Ramos (cell line): ENCODE results near the gene HMCN2.
"Not testable (repeated sequence)": the region's sequence is repeated elsewhere in the genome, so short reads cannot be mapped to it uniquely, and the experiment has no call there.

ENCODE experiments used
- in situ Hi-C: fragments of 300-500 bp; cut with MboI; formaldehyde crosslinking; loops from one replicate; pipeline ENCODE4 v1.14.3; 2022; ENCODE audit warnings: low sequenced_read_pairs; ENCODE audit not compliant: unreplicated experiment

The HMCN2 gene

DNA sequence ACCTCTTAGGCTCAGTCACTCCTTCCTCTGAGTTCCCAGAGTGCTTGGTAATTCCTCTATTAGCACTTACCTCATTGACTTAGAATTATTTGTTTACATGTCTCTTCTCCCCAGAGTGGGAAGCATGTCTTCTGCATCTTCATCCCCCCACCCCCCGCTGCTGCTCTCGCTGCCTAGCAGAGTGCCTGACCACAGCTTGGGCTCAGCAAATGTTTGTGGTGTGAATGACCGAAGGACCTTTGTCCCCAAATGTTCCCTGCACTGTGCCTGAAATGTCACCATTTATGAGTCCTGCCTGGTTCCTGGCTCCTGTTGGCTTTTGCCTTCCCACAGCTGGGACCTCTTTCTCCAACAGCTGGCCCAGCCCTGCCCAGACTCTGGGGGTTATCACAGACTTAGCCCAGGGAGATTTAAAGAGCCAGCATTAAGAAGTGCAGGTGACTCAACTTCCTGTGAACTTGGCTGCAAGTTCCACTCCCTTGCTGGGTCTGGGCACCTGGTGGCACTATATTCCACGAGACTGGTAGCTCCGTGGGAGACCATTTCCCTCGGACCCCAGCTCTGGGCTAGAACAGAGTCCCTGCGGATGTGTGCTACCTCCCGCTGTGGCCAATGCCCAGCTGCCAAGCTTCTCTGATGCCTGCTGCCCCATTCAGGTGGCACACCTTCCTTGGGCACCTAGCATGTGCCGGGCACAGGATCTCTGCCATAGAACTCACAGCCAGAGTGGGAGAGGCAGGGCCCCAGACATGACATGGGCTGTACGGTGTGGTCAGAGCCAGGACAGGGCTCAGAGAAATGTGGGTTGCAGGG is 1.8 kb upstream of the HMCN2 start:
- in situ Hi-C loops, result no loop called here

DNA sequence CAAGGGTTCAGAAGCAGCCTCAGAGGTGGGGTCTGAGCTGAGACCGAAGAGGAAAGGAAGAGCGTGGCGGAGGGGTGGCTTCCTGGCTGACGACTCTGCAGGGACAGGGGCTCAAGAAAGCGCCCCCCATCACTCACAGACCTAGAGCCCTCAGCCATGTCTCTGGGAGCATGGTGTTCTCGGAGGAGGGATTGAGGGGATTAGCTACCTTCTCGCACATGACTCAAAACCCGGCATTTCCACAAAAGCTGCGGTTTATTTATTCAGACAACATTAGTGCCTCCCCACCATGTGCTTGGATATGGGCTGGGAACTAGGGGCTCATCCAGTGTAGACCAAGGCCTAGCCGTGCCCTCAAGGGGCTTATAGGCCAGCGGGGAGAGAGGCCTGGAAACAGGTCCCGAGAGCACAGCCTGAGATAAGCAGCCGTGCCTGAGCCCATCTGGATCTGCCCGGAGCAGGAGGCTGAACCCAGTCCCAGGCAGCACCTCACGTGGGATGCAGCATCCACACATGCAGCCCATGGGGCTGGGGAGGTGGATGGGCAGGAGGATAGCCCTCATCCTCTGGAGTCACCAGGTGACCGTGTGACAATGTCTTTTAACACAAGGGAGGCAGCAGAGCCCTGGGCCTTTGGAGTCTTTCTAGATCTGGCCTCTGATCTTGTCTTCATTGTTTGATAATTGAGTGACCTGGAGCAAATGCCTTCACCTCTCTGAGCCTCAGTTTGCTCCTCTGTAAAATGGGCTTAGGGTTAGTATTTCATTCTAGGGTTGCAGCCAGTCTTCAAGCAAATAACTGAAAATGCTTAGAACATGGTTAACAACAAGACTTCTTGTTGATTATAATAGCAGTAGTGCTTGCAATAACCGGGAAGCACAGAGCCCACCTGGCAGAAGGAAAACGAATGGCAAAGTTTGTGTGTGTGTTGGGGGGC is 878 bp upstream of the HMCN2 start:
- in situ Hi-C loops, result no loop called here

DNA sequence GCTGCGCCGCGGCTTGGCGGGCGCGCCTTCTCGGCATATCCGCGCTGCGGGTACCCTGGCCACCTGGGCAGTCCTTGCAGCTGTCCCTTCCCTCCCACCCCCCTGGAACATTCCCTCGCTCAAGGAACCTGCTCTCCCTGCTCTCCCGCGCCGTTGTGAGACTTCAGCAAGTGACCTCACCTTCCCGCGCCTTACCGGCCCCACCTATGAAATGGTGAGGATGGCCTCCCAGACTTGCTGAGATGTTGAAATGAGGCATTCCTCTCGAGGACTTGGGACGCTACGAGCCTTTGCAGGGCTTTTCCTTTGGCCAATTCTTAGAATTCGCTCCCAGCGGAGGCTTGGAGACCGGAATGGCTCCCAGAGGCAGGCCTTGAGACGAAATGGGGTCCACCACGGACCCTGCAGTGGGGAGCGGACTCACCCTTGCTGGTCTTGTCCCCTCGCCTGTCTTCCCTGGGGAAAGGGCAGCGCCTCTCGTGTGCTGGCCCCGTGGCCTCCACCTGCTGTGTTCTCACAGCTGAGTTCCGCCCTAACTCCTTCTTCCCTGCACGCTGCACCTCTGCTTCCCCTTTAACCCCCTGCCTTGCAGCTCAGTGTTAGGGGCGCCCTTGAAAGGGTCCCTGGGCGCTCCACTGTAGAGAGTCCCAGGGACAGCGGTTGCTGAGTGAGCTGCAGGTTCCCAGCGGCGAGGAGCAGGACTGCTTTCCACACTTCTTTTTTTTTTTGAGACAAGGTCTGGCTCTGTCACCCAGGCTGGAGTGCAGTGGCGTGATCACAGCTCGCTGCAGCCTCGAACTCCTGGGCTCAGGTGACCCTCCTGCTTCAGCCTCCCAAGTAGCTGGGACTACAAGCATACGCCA is 907 bp downstream of the HMCN2 start:
- in situ Hi-C loops, result no loop called here

DNA sequence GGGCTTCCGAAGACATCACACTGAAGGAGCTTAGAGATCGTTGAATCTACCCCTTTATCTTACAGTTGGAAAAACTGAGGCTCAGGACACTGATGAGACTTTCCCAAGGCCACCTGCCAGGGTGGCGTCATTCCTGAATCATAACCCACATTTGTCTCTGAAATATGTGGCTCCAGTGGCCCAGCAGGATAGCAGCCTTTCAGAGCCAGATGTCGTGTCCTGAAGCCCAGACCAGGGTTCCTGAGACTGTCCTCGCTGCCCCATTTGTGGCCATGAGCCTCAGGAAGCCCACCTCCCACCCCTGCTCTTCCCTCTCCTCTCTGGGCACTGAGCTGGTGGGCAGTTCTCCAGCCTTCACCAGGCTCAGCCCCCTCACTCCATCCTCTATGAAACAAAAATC is 2.4 kb downstream of the HMCN2 start:
- in situ Hi-C loops, result no loop called here

DNA sequence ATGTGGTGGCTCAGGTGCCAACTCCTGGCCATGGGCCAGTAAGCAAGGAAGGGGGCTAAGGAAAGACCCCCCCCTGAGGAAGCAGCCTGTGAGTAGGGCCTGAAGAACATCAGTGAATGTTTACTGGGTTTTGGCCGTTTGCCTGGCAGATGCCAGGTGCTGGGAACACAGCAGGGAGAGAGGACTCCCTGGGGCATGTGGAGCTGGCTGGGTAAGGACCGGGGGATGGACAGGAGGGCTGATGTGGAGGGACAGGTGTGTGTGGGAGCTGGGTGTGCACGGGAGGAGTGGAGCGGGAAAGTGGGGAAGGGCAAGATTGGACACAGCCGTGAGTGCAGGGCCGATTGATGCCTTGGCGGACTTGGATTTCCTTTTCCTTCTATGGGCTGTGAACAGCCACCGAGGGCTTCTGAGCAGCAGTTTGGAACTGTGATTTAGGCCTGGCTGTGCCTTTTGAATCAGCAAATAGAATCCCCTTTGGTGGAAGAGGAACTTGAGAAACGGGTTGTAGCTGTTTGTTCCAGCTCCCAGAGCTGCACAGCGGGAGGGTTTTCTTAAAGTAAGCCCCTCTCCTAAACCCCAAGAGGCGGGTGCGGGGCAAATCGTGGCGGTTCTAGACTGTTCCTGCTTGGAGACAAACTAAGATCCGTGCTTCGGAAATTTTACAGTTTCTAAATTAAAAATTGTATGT is 3.1 kb downstream of the HMCN2 start:
- in situ Hi-C loops, result no loop called here

DNA sequence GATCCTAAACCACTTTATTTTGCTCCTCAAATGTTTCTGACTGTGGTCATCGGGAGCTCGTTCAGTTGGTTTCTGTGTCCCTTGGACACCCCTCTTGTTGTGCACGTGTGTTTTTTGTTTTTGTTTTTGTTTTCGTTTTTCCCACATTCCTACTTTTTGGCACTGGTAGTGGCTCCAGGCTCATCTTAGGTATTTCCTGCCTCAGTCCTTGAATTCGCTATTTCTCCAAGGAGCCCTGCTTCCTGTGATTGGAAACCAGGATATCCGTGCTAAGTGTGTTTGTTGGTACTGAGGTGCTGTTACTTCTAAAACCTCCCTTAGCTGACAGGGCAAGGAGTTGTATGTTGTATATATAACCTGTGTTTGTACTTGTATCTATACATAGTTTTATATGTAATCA is 5.9 kb downstream of the HMCN2 start:
- in situ Hi-C loops, result no loop called here

DNA sequence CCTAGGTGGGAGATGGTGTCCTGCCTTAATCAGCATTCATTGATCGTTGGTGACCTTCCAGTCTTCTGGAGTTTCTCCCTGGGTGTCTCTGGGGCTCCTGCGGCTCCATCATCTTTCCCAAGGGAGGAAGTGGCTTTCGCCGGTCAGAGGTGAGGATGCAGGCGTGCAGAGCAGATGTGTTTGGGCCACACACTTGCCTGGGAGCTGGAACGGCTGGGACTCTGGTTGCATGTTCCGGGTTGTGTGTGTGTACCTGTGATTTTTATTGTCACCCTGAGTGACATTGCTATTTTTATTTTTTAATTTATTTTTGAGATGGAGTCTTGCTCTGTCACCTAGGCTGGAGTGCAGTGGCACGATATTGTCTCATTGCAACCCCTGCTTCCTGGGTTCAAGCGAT is 9.6 kb downstream of the HMCN2 start:
- in situ Hi-C loops, result no loop called here

DNA sequence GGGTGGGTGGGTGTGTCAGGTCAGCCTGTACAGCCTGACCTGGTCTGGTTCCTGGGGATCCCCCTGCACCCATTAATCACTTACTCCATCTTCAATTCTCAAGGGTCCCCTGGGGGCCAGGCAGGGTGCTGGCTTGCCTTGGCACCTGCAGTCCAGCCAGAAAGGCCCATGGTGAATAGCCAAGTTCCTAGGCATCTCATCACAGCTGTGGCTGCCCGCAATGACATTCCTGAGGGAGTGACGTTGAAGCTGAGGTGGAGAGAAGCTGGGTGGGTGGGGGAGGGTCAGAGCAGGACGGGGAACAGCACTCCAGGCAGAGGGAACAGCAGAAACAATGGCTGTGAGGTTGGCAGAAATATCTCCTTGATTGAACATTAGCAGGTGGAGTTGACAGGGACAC is 10.6 kb downstream of the HMCN2 start:
- in situ Hi-C loops, result no loop called here

DNA sequence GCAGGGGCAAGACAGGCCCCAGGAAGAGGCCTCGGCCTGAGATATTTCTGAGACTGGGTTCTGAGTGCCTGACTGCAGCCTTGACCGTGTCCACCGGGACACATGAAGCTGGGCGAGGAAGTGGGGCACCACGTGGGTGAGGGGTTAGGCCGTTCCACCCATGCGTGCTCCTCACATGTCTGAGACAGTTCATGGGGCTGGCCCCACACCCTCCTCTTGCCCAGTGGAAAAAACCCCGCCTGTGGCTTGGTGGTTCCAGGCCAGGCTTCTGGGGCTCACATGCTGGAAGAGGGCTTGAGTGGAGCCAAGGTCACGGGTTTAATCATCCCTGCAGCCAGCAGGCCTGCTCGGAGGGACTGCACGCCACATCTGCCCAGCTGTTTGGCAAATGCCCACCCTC is 11.4 kb downstream of the HMCN2 start:
- in situ Hi-C loops, result no loop called here

DNA sequence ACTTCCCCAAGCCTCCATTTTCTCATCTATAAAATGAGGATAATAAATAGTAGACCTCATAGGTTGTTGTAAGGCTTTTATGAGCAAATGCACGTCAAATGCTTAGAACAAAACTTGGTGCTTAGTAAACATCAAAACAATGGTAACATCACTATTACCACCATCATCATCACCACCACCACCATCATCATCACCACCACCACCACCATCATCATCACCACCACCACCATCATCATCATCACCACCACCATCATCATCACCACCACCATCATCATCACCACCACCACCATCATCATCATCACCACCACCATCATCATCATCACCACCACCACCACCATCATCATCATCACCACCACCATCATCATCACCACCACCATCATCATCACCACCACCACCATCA is 12.0 kb downstream of the HMCN2 start:
- in situ Hi-C loops, result not testable (repeated sequence)

DNA sequence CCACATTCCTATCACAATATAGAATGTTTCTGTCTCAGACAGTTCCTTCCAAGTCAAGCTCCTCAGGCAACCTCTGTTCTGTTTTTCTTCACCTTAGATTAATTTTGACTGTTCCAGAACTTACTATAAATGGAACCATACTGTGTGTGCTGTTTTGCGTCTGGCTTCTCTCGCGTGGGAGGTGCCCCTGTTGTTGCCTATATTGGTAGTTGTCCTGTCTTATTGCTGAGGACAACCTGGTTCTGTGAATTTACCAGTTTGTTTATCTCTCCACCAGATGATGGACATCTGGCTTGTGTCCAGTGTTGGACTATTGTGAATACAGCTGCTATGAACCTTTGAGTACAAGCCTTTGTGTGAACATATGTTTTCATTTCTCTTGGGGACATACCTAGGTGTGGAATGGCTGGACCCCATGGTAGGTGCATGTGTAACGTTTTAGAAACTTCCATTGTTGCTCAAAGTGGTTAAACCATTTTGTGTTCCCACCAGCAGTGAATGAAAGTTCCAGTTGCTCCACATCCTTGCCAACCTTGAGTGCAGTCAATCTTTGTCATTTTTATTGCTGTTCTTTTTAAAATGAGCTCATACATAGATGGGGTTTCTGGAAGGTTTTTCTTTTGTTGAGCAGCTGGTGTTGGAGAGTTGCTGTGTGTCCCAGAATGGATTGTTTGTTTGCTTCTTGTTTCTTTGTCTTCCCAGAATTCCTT is 18.1 kb downstream of the HMCN2 start:
- in situ Hi-C loops, result no loop called here

DNA sequence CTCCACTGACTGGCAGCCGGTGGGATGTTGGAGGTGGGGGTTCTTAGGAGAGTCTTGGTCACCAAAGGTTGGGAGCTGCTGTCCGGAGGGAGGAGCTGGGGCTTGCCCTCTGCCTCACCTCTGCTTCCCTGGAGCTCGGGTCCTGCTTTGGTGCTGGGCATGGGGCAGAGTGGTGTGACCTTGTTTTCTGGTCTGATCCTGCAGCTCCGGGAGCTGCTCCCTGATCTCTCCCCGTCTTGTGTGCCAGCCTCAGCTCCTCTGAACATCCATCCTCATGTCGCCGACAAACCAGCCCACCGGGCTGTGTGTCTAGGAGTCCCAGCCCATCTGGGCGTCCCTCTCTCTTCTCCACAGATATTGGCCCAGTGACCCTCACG is 18.7 kb downstream of the HMCN2 start:
- in situ Hi-C loops, result no loop called here

DNA sequence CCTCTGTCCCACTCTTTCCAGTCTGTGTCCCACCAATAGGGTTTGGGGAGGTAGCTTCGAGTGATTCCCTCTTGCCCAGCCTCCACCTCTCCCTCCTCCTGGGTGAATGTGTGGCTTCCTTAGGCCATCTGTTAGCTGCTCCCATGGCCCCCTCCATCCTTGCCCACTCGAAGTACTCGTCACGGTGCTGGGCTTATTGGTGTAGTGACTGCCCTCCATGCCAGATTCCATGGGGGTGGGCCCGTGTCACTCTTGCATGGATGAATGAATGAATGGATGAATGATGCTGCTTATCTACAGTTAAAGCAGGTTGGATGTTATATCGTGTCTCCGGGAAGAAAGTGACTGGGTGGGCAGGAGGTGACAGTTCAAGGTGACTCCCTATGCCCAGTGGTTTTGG is 19.1 kb downstream of the HMCN2 start:
- in situ Hi-C loops, result no loop called here

DNA sequence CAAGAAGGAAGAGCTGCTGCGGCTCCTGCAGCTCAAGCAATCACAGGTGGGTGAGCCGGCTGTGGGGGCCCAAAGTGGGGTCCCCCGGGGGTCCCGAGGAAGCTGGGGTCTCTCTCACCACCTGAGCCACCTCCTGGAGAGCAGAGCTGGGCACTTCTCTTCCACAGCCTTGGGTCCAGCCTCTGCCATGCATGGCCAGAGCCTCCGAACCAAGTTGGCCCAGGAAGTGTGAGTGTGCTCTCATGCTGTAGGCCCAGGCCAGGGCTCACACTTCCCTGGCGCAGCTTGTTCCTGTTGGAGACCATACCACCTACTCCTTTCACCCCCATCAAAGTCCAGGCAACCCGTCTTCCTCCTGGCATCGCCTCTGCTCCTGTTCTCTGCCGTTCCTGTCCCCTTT is 19.7 kb downstream of the HMCN2 start:
- in situ Hi-C loops, result no loop called here

DNA sequence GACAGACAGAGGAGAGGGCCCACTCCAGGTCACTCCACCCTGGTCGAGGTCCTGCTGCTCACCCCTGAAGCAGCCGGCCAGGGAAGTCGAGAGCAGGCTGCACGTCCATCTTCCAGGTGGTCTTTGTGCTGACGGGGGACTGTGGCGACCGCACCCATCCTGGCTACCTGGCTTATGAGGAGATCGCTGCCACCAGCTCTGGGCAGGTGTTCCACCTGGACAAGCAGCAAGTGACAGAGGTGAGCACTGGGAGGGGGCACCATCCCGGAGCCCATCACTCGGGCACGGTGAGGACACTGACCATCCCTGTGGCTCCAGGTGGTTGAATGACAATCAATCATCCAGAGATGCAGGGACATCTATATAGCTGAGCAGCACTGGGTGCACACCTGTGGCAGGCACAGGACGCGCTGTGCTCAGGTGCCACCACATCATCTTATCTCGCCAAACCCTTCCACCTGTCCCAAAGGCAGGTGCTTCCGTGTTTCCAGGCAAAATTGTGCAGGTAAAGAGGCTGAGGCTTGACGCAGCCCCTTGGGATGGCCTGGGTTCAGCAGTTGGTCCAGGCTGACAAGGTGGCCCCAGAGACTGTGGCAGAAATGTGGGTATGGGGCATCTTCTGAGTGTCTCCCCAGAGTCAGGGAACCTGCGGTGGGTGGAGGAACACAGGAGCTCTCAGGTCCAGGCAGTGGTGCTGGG is 20.7 kb downstream of the HMCN2 start:
- in situ Hi-C loops, result no loop called here

DNA sequence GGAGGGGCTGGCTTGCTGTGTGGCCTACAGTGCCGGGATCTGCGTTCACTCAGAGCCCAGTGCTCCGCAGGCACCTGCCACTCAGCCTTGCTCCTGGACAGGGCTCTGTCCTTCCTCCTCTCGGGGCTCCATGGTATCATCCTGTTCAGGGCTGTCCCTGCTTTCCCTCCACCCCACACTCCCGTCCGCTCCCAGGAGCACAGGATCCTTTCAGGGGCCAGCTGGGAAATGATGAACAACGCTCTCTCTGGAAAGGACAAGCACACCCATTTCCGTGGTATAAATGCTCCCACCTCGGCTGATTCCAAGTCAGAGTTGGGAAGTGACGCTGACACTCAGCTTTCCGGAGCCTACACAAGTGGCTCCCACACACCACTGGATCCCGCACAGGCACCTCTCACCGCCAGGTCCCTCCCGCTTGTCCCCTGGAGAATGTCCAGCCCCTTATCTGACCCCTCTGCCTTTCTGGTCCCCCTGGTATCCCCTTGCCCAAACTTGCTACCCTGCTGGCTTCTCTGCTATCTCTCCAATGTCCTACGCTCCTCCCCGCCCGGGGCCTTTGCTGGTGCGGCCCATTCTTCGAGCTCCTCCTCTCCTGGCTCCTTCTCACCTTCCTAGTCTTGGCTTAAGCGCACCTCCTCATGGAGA is 21.3 kb downstream of the HMCN2 start:
- in situ Hi-C loops, result no loop called here

DNA sequence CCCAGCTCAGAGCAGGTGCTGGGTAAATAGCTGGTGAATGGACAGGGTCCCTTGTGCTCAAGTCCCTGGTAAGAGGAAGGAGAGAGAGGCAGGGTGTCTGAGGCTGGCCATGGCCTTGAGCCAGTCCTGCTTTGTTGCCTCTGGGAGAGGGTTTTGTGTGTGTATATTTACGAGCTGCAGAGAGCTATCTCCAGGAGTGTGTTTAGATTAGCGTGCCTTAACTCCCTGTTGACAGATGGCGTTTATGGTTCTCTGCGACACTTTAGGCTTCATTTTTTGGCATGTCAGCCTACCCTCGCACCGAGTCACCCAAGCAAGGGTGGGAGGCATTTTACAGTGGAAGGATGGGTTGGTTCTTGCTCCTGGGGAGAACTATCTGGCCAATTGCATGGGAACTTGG is 22.2 kb downstream of the HMCN2 start:
- in situ Hi-C loops, result no loop called here

DNA sequence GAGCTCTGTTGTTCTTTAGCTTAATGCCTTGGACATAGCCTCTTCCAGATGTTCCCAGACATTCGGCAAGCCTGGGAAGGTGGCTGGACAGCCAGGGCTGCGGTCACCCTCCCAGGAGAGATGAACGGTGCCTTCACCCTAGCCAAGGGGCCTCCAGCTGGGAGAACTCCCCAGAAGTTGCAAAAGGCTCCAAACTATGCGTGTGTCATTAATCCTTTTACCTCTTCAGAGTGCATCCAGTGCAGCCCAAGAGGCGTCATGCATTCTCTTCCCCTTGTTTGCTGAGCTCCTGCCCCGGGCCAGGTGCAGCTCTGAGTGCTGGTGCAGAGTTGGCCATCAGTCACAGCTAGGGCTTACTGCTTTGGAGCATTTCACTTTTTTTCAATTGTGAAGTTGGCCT is 22.8 kb downstream of the HMCN2 start:
- in situ Hi-C loops, result no loop called here
